HuH-7.5 (cell line): ENCODE data around the gene SLC24A5.
A peak's percentile ranks its signal among the peaks of the same experiment; 100 is the strongest.

Experiments used
- DNase-seq: peaks from one replicate; pipeline ENCODE4 v3.0.0; 2011; ENCODE audit warnings: low spot score

The SLC24A5 gene

DNA sequence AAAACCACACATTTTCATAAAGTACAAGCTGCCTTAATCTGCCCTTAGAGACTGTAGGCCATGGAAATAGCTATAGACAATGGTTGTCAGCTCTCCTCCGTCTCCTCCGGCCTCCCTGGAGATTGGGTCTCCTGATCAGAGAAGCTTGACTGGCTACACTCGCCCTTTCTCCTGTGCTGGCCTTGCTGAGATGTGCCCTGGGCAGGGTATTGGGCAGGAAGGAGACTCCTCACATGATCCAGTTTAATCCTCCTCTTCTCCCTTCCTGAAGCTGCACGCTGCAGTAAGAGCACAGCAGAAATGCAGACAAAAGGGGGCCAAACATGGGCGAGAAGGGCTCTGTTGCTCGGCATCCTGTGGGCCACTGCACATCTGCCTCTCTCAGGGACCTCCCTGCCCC lies at the start of gene SLC24A5:
SLC24A5 (plus strand) TSS at position 246 of the 400 bp plus-strand sequence; CDS start at position 301, 55 bp downstream.
- no peak for DNase-seq

DNA sequence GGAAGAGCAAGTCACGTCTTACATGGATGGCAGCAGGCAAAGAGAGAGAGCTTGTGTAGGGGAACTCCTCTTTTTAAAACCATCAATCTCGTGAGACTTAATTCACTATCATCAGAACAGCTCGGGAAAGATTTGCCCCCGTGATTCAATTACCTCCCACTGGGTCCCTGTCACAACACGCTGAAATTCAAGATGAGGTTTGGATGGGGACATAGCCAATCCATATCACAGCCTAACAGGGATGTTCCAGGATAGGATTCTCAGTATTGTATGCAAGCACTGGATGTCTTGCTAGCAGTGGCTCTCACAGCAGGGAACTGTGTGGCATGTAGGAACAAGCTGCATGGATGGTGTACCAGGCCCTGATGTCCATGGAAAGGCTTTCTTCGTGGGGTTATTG lies 47.8 kb upstream of the SLC24A5 start:
- DNase-seq, result no peak

GRCh38 chr15:48073881-48074280 lies 46.9 kb upstream of the SLC24A5 start:
- no peak for DNase-seq

DNA sequence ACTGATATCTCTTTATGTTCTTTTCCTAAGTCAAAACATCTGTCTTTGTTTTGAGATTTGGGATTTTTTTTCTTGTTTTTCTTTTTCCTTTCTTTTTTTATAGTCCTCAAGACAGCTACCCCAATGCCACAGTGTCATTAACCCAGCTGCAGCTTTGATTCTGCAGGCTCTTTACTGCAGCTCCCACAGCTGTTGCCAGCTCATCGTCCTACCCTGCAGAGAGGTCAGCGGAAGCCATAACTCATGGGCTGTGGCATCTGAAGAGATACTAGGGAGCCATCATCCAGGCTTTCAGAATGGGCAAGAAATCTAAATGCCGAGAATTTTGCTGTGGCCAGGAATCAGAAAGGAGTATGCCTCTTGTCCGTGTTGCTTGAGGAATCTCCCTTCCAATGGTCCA lies 44.3 kb upstream of the SLC24A5 start:
- no peak for DNase-seq

GRCh38 chr15:48077616-48078184 lies 43.1 kb upstream of the SLC24A5 start:
- DNase-seq, result no peak

GRCh38 chr15:48084759-48085590 lies 35.8 kb upstream of the SLC24A5 start:
- DNase-seq, result peak; percentile 5

DNA sequence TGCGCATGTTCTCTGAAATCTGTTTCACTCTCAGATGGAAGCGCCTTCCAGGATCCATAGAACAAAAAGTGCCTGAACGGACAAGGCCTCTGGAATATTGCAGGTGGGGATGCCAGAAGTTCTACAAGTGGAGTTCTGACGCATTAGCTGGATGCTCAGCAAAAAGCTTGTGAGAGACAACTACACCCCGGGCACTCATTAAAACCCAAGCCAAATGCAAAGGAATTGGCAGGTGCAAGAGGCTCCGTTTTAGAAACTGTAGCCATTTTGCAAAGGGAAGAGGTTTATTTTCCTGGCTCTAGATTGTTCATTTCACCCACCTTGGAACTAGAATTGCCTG lies 35.2 kb upstream of the SLC24A5 start:
- DNase-seq, result no peak

DNA sequence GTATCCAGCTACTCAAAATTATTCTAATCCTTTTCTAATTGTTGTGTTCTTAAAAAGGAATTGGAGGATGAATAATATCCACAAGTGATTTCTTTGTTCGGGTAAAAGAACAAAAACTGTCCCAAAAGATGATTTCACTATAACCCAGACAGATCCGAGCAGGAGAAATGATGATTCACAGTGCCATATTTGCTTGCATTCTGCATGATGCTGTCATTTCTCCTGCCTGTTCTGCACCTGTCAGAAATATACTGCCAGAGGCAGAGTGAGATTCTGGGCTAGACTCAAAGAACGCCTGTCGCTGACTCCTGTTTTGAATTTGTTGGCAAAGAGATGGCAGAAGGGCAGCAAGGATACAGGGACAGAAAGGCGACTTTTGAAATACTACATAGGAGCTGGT lies 34.7 kb upstream of the SLC24A5 start:
- no peak for DNase-seq

- no peak for DNase-seq
Measured at GRCh38 chr15:48086576-48086975, 34.2 kb upstream of the SLC24A5 start.

DNA sequence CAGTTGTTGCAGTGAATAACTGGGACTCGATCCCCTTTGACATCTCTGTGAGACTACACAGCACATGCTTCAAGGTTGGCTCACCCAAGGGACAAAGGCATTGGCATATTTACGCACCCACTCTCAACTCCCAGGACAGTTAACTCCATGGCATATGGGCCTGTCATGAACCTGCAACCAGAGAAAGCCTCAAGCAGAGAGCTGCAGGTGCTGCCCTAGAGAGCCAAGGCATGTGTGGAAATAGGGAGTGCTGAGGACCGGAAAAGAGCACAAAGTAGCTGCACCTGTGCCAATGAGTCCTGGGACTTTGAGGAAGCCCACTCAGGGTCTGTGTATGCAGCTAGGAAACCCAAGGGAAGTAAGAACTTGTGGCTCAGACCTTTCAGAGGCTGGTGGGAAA lies 32.9 kb upstream of the SLC24A5 start:
- no peak for DNase-seq

DNA sequence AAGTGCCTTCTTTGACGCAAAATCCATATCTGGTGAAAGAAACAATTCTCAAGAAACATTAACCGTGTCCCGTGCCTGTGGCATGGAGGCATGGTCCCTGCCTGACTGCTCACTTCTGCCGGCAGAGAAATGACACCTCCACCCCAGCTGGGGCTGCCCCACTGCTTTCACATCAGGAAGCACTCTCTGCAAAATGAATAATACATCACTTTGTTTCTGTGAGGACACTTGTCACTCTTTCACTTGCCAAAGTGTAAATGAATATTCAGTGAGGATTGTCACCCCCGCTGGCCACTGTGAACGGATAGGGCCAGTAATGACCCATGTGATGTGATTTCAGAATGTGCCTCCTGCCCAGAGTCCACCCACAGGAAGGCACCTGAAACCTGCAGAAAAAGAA lies 31.1 kb upstream of the SLC24A5 start:
- DNase-seq, result no peak

- DNase-seq, result no peak
Measured at GRCh38 chr15:48090115-48090514, 30.7 kb upstream of the SLC24A5 start.

DNA sequence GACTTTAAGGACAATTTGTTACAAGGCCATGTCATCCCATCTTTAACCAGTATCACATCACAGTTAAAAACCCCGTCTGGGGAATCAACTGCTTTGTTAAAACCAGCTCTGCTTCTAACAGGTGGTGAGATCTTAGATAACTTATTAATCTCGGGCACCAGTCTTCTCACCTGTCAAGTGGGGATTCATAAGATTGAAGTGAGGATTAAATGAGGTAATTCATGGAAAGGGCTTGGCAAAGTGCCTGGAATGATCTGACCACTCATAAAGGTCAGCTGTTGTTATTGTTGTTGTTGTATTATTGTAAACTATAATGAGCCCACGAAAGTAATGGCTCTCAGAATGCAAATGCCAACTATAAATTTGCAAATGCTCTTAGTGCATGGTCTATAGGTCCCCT lies 30.1 kb upstream of the SLC24A5 start:
- no peak for DNase-seq

DNA sequence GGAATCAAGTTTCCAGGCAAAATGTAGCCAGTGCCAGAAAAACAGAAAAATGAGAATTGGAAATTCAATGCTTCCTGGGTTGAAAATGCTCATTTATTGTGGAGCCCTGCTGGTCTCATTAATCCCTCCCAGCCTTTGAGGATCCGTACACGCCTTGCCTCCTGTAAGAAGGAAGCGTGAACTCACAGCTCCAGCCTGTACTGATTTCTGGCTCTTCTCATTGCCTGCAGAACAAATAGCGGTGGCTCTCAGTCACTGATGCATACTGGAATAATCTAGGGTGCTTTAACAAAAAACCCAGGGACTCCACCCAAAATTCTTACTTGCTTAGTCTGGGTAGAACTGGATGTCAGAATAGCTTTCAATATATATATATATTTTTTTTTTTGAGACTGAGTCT lies 29.3 kb upstream of the SLC24A5 start:
- DNase-seq, result no peak

- no peak for DNase-seq
Measured at GRCh38 chr15:48096355-48096786, 24.4 kb upstream of the SLC24A5 start.

DNA sequence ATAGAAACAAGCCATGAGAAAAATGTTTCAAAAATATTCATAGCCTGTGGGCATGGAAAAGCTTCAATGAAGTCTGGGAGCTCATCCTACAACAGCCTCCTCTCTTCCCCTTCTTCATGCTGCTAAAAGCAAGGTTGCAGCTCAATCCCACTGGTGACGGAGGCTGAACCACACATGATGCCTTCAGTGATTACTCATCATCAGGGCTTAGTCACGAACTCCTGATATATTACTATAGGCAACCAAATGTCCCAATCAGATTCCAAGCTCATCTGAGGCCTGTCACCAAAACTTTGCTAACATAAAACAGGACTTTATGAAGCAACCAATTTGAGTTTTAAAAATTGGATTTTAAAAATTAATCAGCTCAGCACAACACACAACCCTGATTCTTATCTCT lies 24.0 kb upstream of the SLC24A5 start:
- DNase-seq, result no peak

DNA sequence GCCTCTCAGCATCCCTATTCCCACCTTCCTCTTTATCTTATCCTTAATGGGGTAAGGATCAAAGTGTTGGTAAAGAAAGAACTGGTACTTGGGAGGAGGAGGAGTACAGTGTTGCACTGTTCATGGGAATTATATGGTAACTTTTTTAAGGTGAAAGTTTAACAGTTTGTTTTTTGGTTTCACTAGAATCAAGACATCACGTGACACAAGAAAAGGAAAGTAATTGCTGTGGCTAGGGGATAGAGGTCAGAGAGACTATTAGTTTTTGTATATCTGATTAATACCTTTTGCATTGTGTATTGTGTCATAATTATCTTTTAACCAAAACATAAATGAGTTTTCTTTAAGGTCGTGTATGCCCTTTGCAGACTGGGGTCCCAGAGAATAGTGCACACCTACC lies 23.5 kb upstream of the SLC24A5 start:
- no peak for DNase-seq

GRCh38 chr15:48101376-48101961 lies 19.3 kb upstream of the SLC24A5 start:
- DNase-seq, result no peak

GRCh38 chr15:48102167-48102566 lies 18.6 kb upstream of the SLC24A5 start:
- DNase-seq, result no peak

DNA sequence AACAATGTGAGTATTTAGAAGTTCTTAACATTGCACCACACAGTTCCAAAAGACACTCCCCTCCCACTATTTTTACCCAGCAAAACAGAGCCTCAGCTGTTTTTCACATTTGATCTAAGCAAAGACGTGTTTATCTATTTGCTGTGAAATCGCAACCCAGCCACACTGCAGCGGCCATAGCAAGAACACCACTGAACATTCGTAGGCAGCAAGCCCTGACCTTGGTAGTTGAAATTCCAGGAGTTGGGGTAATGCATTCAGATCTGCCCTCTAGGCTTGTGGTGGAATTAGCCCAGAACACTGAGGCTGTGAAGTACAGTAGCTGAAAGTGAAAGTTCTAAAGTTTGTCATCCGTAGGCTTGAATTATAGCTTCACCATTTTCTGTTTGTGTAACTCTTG lies 17.1 kb upstream of the SLC24A5 start:
- no peak for DNase-seq

GRCh38 chr15:48105936-48106335 lies 14.9 kb upstream of the SLC24A5 start:
- DNase-seq, result no peak

- no peak for DNase-seq
Measured at GRCh38 chr15:48109212-48109611, 11.6 kb upstream of the SLC24A5 start.

DNA sequence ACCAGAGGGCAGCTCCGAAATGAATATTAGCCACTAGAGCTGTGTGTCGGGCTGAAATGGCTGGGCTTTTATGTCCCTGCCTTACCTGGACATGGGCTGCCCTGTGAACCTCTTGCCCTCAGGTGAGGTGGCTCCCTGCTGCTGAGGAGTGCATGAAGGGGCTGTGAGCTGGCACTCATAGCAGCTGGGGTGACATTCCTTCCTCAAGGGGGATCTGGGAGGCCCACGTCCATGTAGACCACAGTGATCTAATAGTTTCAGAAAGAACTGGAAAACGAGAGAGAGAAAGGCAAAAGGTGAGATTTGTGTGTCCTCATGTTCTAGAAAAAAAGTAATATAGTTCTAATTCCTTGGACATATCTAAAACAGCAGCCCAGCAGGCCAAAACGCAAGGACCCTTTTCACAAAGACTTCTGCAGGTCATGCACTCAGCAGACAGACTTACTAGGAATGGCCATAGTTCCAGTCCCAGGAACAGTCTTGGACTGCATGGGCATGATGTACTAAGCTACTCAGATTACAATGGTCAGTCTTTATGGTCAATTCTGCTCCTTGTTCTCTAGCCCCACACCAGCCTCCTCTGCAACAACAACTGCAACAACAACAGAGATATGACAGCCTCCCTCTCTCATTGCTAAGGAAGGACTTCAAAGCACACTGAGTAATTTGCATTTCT lies 10.8 kb upstream of the SLC24A5 start:
- no peak for DNase-seq
